HepG2 (cell line): ENCODE data around the gene NOL8. TPM values are rescaled to one million over a fixed set of nuclear protein-coding genes. Genes with fewer than 3 reads are reported as not detected.

Experiments used
- DBP ChIP-seq: sonication (generic); formaldehyde crosslinking; IDR thresholded peaks from 2 replicates; pipeline ENCODE4 v1.4.0; 2020; ENCODE audit warnings: missing genetic modification reagents; ENCODE audit errors: not compliant biosample characterization
- GATAD2A ChIP-seq: IDR thresholded peaks from 2 replicates; pipeline ENCODE4 v1.6.1; 2016
- HOXA9 ChIP-seq: sonication (generic); formaldehyde crosslinking; IDR thresholded peaks from 2 replicates; pipeline ENCODE4 v1.8.1; 2022; ENCODE audit warnings: missing genetic modification reagents, mild to moderate bottlenecking, moderate library complexity, borderline replicate concordance
- KDM4B ChIP-seq: sonication (generic); formaldehyde crosslinking; IDR thresholded peaks from 2 replicates; pipeline ENCODE4 v1.4.0; 2020; ENCODE audit warnings: missing genetic modification reagents
- KLF11 ChIP-seq: IDR thresholded peaks from 2 replicates; pipeline ENCODE4 v1.6.1; 2016; ENCODE audit warnings: missing compliant biosample characterization
- MEIS2 ChIP-seq: sonication (generic); formaldehyde crosslinking; IDR thresholded peaks from 2 replicates; pipeline ENCODE4 v1.9.0; 2021; ENCODE audit warnings: mild to moderate bottlenecking, missing genetic modification reagents
- SMC3 ChIP-seq: IDR thresholded peaks from 2 replicates; pipeline ENCODE4 v1.6.1; 2011; ENCODE audit warnings: low read length, improper control_type of control experiment
- ZNF274 ChIP-seq: sonication (generic); formaldehyde crosslinking; IDR thresholded peaks from 2 replicates; pipeline ENCODE4 v1.5.1; 2020; ENCODE audit warnings: mild to moderate bottlenecking, missing genetic modification reagents
- ZNF629 ChIP-seq: sonication (generic); formaldehyde crosslinking; conservative IDR thresholded peaks from 2 replicates; pipeline ENCODE4 v1.5.0; 2020; ENCODE audit warnings: missing genetic modification reagents
- polyA plus RNA-seq, 8 experiments: library from polyadenylated mRNA; depleted of rRNA in 3 of 8; stranded (reverse) in 7 of 8; unstranded in 1 of 8; fragments of >200 nt; fragmentation: Illumina TruSeq in 4 of 8; extraction: Trizol in 4 of 8; gene quantifications; 2 replicates each; pipeline versions ENCODE4 v1.2.1 to v1.2.3, GENCODE V29; 2011 to 2016; ENCODE audit warnings: low read depth in 4 of 8, missing spikeins in 1 of 8, mixed read lengths in 1 of 8; ENCODE audit not compliant: insufficient read depth in 1 of 8
- total RNA-seq, 5 experiments: library from RNA; depleted of rRNA; stranded (reverse); fragments of >200 nt; fragmentation: Illumina TruSeq; extraction: Trizol; gene quantifications; 2 replicates each; pipeline ENCODE4 v1.2.3, GENCODE V29; 2016; ENCODE audit warnings: low read depth in 1 of 5
- TF ChIP-seq, protein P1 (sequence below), 2 experiments: sonication (generic) in 1 of 2; formaldehyde crosslinking in 1 of 2; IDR thresholded peaks; 2 replicates each; pipeline versions ENCODE4 v1.6.1 to v1.9.0; 2014 to 2022; ENCODE audit warnings: antibody characterized with exemption in 1 of 2, borderline replicate concordance in 1 of 2, inconsistent platforms in 1 of 2, low read depth in 1 of 2, missing genetic modification reagents in 1 of 2

The NOL8 gene
- total and polyA plus RNA-seq, 2 of the 13 experiments (the other 11 are each of a cell fraction or from before 2014, with no cell fraction given), result 12.8 to 36.3 TPM

DNA sequence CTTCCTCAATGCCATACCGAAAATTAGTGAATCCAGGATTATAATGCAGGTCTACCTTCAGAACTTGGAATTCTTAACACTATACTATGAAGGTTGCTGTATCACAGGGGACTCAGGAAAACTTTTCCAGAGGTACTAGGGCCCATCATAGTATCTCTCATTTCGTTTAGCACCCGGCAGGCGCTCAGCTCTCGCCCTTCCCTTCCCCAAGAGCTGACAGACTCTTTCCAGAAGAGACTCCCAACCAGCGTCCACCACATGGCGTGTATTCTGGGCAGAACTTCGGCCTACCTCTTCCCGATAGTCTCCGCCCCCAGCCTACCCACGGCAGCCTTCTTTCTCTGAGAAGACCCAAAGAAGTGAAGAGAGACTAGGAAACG lies 271 bp downstream of the NOL8 start (continued):
- TF ChIP-seq, protein P1, sequence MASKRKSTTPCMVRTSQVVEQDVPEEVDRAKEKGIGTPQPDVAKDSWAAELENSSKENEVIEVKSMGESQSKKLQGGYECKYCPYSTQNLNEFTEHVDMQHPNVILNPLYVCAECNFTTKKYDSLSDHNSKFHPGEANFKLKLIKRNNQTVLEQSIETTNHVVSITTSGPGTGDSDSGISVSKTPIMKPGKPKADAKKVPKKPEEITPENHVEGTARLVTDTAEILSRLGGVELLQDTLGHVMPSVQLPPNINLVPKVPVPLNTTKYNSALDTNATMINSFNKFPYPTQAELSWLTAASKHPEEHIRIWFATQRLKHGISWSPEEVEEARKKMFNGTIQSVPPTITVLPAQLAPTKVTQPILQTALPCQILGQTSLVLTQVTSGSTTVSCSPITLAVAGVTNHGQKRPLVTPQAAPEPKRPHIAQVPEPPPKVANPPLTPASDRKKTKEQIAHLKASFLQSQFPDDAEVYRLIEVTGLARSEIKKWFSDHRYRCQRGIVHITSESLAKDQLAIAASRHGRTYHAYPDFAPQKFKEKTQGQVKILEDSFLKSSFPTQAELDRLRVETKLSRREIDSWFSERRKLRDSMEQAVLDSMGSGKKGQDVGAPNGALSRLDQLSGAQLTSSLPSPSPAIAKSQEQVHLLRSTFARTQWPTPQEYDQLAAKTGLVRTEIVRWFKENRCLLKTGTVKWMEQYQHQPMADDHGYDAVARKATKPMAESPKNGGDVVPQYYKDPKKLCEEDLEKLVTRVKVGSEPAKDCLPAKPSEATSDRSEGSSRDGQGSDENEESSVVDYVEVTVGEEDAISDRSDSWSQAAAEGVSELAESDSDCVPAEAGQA (IDR thresholded peaks at IDR 0.05; ENCODE audit: low read depth), result no peak
- TF ChIP-seq, protein P1 (CRISPR knock-in tag; IDR thresholded peaks at IDR 0.05; ENCODE audit: borderline replicate concordance), result 0 out of 2 replicates have a peak, but pooled peaks have one; percentile 52
- TF ChIP-seq HOXA9 (CRISPR knock-in tag), result 0 out of 2 replicates have a peak, but pooled peaks have one; percentile 2
- TF ChIP-seq KDM4B (CRISPR knock-in tag), result no peak
- 0 out of 2 replicates have a peak, but pooled peaks have one; percentile 36 for TF ChIP-seq MEIS2 (CRISPR knock-in tag)
- no peak for TF ChIP-seq SMC3
- TF ChIP-seq KLF11 (CRISPR knock-in tag), result no peak
- no peak for TF ChIP-seq ZNF274 (CRISPR knock-in tag)
- no peak for TF ChIP-seq ZNF629 (CRISPR knock-in tag)
- TF ChIP-seq GATAD2A, result no peak
- no peak for TF ChIP-seq DBP
